Measurements from ENCODE around the gene CHD9NB.

- TF ChIP-seq, protein P1, sequence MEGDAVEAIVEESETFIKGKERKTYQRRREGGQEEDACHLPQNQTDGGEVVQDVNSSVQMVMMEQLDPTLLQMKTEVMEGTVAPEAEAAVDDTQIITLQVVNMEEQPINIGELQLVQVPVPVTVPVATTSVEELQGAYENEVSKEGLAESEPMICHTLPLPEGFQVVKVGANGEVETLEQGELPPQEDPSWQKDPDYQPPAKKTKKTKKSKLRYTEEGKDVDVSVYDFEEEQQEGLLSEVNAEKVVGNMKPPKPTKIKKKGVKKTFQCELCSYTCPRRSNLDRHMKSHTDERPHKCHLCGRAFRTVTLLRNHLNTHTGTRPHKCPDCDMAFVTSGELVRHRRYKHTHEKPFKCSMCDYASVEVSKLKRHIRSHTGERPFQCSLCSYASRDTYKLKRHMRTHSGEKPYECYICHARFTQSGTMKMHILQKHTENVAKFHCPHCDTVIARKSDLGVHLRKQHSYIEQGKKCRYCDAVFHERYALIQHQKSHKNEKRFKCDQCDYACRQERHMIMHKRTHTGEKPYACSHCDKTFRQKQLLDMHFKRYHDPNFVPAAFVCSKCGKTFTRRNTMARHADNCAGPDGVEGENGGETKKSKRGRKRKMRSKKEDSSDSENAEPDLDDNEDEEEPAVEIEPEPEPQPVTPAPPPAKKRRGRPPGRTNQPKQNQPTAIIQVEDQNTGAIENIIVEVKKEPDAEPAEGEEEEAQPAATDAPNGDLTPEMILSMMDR (conservative IDR thresholded peaks at IDR 0.05; ENCODE audit: low read depth, low read length) = no peak
- no peak for TF ChIP-seq MAFK (IDR thresholded peaks at IDR 0.05; ENCODE audit: low read depth, low read length)
- no peak for TF ChIP-seq SMC3 (IDR thresholded peaks at IDR 0.05; ENCODE audit: low read depth, low read length)
- TF ChIP-seq POLR2A (IDR thresholded peaks at IDR 0.05; ENCODE audit: low read depth, low read length) = no peak
- no peak for TF ChIP-seq MAZ (IDR thresholded peaks at IDR 0.05; ENCODE audit: borderline replicate concordance, low read depth, low read length)
- TF ChIP-seq RCOR1 (IDR thresholded peaks at IDR 0.05; ENCODE audit: insufficient replicate concordance, low read length) = no peak
- no peak for TF ChIP-seq RAD21 (IDR thresholded peaks at IDR 0.05; ENCODE audit: low read length)
- no peak for TF ChIP-seq FOS (IDR thresholded peaks at IDR 0.05; ENCODE audit: low read depth, low read length)
- TF ChIP-seq, protein P2, sequence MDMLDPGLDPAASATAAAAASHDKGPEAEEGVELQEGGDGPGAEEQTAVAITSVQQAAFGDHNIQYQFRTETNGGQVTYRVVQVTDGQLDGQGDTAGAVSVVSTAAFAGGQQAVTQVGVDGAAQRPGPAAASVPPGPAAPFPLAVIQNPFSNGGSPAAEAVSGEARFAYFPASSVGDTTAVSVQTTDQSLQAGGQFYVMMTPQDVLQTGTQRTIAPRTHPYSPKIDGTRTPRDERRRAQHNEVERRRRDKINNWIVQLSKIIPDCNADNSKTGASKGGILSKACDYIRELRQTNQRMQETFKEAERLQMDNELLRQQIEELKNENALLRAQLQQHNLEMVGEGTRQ (IDR thresholded peaks at IDR 0.05; ENCODE audit: low read depth, low read length) = no peak
- TF ChIP-seq MXI1 (IDR thresholded peaks at IDR 0.05; ENCODE audit: borderline replicate concordance, low read depth, low read length) = no peak
- TF ChIP-seq CEBPB (IDR thresholded peaks at IDR 0.05; ENCODE audit: low read depth, low read length) = no peak
- no peak for TF ChIP-seq NFE2L2 (IDR thresholded peaks at IDR 0.05; ENCODE audit: low read depth, low read length)
- TF ChIP-seq BHLHE40 (IDR thresholded peaks at IDR 0.05; ENCODE audit: low read depth, low read length) = no peak
- TF ChIP-seq, protein P3, sequence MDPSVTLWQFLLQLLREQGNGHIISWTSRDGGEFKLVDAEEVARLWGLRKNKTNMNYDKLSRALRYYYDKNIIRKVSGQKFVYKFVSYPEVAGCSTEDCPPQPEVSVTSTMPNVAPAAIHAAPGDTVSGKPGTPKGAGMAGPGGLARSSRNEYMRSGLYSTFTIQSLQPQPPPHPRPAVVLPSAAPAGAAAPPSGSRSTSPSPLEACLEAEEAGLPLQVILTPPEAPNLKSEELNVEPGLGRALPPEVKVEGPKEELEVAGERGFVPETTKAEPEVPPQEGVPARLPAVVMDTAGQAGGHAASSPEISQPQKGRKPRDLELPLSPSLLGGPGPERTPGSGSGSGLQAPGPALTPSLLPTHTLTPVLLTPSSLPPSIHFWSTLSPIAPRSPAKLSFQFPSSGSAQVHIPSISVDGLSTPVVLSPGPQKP (IDR thresholded peaks at IDR 0.05; ENCODE audit: borderline replicate concordance, low read depth, low read length) = no peak
Measured at GRCh38 chr16:53056392-53056881, 3.7 kb upstream of the CHD9NB start.

Data from IMR-90 (cell line).